GM18909 (cell line): ENCODE results near the gene CASS4.
"Not testable (repeated sequence)": the region's sequence is repeated elsewhere in the genome, so short reads cannot be mapped to it uniquely, and the experiment has no call there.

ENCODE experiments used
- ATAC-seq: cut with Tn5 transposase; IDR thresholded peaks from one replicate; pipeline ENCODE4 v1.9.1; 2021; ENCODE audit warnings: mild to moderate bottlenecking; ENCODE audit not compliant: unreplicated experiment, poor library complexity

Gene CASS4, protein sequence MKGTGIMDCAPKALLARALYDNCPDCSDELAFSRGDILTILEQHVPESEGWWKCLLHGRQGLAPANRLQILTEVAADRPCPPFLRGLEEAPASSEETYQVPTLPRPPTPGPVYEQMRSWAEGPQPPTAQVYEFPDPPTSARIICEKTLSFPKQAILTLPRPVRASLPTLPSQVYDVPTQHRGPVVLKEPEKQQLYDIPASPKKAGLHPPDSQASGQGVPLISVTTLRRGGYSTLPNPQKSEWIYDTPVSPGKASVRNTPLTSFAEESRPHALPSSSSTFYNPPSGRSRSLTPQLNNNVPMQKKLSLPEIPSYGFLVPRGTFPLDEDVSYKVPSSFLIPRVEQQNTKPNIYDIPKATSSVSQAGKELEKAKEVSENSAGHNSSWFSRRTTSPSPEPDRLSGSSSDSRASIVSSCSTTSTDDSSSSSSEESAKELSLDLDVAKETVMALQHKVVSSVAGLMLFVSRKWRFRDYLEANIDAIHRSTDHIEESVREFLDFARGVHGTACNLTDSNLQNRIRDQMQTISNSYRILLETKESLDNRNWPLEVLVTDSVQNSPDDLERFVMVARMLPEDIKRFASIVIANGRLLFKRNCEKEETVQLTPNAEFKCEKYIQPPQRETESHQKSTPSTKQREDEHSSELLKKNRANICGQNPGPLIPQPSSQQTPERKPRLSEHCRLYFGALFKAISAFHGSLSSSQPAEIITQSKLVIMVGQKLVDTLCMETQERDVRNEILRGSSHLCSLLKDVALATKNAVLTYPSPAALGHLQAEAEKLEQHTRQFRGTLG

DNA sequence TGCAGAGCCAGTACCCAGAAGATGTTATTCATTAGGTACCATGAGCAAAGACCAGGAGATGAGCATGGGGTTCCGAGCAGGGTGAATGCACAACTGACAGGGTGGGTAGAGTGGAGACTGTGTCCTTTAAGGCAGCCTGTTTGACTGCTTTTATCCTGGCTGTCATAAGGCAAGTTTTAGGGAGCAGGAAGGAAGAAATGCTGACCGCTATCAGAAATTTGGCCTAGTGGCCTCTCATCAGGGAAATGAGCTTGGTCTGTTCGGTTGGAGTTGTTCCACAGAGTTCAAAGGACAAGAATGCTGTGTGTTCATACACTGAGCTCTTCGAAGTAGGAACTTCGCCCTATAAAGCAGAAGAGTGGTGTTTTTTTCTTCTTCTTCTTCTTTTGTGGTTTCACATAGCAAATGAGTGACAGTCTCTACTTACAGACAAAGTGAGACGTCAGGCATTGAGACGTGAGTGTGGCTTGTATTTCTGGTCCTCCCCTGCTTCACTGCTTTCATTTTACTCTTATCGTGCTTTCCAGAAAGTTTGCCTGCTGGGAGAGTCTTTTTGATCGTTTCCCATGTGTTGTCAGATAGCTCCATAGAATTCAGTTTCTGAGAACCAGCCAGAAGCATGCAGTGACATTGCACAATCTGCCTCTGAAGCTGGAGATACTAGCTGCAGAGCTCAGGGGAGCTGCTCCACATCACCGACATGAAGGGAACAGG lies at the start of gene CASS4:
Gene CASS4 (plus strand): TSS at position 502 of the 714 bp plus-strand sequence. CDS start 199 bp downstream, at position 701.
- ATAC-seq = peak; percentile 68

DNA sequence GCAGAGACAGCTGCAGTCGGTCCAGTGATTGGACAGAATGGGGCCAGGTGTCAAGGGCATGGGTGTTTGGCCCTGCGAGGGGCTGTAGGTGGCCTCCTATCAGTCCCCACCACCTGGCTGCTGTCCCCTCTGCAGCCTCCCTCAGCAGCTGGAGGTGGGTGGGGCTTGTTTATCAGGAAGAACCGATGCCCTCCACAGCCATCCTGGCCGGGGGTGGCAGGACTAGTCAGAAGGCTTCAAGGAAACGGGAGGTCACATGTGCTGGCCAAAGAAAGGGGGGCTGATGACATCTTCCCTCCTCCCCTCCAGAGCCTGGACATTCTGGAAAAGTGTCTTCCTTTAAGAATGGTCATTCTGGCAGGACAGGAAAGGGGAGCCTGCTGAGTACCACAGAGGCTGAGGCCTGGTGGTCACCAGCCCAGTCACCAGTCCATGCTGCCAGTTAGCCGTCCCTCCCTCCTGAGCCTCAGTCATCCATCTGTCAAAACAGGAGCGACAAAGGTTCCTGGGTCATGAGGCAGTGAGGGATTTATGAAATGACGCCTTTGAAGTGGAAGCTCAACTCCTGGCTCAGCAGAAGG lies 49.1 kb upstream of the CASS4 start:
- ATAC-seq = no peak

DNA sequence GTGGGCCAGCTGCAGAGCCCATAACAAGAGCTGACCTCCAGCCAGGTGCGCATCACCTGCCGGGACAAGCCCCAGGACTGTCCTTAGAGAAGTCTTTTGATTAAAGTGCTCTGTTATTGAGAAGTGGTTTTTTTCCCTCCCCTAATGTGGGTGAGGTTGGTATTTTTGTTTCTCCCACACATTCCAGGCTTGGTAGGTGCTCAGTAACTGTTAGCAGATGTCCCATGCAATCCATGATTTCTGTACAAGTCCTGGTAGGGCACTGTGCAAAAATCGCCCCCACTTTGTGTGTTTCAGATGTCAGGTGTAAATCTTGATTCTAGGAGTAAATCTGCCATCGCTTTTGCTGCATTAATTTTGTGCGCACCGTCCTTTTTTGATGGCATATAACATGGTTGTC lies 48.6 kb upstream of the CASS4 start:
- ATAC-seq = no peak

DNA sequence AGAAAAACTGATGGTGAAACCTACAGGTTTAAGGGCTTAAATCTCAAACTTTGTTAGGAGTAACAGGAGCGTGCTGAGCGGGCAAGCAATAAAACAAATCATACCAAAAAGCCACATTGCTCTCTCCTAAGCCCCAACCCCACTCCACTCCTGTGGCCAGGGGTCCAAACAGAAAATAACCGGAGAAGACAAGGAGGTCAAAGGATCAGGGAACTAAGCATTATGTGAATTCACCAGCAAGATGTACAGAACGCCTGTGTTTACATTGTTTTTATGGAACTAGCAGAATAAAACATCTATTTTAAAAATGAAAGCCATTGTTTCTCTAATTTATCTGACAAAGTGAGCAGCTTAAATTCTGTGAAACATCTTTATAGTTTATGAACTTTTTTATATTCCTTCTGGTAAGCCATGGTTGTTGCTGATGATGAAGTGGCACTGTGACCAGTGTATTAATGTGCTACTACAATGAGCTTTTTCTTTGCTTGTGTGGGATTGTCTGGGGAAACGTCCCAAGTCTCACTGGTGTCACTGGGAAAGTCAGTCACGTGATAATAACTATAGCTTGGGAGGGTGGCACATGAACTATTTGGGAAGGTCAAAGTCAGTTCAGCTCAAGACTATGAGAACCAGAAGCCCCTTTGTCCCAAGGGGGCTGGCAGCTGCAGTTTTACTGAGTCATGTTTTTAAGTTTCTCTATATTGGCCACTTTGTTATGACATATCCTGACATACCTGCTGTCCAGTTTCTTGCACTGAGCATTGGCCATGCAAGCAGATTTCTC lies 43.5 kb upstream of the CASS4 start:
- ATAC-seq = no peak

DNA sequence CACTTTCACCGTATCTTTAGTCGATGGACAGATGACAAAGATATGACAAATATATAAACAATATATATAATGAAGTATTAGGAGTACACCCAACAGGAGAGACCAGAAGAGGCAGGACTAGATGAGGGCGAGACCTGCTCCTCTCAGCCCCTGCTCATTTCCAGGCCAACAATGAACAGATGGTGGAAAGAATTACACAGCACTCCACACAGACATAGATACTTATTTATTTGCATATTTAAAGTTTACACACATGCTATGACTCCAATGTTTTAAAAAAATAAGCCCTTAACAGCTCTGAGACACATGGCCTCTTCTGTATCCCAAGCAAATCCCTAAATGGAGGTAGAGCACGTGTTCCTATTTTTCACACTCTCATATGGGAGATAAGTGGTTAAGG lies 42.9 kb upstream of the CASS4 start:
- no peak for ATAC-seq

DNA sequence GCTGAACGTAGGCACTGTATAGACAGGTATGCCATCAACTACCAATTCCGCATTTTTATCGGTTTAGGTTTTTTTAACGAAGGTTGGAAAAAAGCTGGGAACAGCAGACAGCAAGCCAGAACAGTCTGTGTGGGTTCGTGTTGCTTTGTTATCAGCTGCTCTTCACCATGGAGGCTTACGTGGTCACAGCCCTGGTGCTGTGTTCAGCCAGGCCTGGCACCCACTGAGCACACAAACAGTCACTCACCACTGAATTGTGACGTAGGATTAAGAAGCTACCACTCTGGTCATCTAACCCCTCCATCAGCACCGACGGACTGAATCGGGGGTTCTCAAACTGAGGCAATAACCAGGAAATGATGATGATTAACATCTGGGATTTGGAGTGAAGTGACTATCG lies 40.1 kb upstream of the CASS4 start:
- no peak for ATAC-seq

DNA sequence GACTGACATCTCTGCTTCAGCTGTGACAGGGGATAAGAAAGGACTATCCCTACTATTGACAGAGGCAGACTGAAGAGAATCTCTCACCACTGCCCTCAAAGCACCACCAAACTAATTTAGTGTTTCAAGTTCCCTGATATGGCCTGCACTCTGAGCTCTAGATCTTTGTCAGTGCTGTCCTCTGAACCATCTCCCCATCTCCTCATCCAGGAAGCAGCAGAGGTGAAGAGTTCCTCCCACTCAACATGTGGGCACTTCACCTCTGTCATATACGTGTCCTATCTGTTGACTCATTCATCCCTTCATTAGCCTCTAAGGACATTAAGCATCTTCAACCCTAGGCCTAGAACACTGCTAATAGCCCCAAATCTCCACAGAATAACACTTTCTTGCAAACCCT lies 39.2 kb upstream of the CASS4 start:
- ATAC-seq = no peak

DNA sequence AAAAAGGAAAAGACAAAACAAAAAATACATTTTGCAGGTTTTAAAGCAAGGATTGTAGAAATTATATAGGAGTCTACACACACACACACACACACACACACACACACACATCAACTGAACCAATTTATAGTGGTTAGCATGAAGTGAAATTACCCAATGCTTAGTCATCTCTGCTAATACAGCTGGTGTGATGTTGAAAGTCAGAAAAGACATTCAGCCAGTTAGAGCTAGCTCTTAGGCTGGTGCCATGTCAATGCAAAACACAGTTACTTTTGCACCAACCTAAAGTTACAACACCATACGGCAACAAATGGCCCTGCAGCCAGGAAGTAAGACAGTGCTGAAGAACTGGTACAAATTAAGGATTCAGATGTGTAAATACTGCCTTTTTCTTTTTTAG lies 38.1 kb upstream of the CASS4 start:
- ATAC-seq = peak; percentile 68

DNA sequence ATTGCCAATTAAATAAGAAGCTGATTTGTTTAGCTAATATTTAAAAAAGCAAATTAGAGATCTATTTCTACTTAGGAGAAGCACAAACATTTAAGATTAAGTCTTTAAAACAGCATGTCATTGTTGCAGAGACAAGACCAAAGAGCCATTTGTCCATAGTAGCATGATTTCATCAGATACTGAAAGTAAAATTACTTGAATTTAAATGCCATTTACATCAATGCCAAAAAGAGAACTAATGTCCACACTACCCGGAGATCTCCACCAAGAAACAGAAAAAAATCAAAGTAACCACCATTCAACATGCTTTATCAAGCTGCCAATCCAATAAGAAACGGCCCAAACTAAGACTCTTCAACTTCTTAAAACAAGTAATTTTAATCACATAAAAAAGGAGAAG lies 35.7 kb upstream of the CASS4 start:
- no peak for ATAC-seq

DNA sequence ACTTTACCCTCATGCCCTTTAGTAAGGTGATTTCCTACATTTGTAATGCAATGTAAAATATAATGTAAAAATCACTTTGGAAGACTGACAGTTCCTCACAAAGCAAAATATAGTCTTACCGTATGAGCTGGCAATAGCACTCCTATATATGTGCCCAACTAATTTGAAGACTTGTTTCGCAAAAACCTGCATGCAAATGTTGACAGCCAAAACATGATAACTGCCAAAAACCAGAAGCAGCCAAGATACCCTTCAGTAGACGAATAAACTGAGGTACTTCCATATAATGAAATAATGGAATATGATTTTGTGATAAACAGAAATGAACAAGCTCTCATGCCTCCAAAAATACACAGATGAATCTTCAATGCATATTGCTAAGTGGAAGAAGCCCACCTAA lies 33.7 kb upstream of the CASS4 start:
- ATAC-seq = no peak

DNA sequence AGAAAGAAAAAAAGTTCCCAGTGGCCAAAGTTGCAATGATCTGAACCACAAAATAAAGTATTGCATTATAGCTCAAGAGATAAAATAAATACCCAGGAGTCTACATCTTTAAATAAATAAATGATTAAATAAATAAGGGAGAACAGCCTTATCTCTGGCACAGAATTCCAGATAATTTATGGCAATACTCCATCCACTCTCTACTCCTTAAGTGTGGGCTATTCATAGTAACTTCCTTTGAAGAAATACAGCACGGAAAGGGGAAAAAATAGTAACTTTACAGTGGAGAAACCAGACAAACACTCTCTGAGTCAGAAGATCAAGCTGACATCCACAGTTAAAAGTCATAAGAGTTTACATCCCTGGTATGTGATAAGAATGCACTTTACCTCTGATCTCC lies 31.7 kb upstream of the CASS4 start:
- no peak for ATAC-seq

DNA sequence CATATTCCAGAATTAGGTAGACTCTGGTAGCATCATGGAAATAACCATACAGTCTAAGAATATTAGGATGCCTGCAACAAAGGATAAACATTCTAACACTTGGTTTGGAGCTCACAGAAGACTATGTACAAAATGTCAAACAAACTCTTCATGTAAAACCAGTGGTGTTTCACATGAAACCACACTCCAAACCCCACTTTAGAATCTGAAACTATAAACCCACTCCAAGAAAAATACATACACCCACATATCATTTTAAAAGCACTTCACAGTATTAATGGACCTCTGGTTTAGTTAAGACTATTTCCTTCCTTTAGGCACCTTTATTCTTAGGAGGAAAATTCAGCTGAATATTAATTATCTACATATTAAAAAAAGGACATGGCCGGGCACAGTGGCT lies 30.6 kb upstream of the CASS4 start:
- no peak for ATAC-seq

DNA sequence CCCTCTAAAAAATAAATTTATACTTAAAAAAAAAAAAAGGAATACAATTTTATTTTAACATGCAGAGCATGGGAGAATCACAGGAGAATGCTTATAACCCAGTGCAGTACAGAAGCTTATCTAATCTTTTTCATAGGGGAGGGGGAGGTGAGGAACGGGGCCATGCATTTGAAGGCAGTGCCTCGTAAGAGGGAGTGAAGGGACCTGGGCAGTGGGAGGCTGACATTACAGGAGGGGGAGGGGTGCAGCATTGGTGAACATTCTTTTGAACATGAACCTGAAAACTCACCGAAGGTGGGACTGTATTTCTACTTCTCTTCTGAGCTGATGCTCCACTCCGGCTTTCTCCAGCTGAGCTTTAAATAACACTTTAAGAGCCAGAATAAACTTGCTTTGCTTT lies 29.4 kb upstream of the CASS4 start:
- ATAC-seq = no peak

DNA sequence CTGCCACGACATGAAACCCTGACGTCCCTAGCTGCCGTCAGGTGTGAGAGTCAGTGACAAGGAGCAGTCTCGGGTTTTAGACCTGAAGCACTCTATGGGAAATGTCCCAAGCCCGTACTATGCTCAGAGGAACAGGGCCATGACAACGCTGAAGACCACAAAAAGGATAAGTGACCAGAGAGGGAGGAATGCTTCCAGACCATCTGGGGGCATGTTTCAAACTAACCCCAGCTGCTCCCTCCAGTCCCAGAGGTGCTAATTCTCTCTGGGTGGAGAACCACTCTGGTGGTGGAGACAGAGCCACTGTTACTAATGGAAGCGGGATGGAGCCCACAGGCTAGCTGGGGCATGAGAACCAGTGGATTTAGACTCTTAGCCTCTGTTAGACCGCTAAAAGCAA lies 28.7 kb upstream of the CASS4 start:
- ATAC-seq = no peak

DNA sequence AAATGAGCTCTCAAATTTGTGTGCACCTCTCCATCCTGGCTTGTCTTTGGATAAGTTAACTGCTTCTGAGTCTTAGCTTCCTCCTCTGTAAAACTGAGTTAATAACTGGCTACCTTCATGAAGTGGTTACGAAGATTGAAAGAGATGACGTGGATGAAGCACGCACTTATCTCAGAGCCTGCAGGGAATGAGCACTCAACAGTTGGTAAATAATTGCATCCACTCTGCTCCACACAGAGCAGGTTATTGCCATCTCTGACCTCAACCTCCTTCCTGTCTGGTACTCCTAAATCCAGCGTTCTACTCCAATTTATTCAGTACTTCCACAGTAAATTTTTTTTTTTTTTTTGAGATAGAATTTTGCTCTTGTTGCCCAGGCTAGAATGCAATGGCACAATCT lies 26.9 kb upstream of the CASS4 start:
- ATAC-seq = no peak

DNA sequence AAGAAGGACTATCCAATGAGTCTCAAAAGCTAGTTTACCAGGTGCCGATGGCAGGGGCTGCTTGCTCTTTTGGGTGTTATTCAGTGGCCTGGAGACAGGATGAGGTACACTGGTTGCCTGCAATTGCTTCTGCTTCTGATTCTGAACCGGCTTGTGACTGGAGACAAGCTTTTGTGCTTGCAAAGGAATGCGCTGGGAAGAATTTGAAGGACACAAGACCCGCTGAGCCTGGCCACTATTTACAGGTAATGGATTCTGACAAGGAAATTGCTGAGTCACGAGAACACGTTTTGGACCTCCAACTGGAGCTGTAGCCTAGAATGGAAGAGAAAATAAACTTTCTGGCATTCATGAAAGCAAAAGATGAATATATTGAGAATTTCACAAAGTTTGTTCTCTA lies 25.8 kb upstream of the CASS4 start:
- ATAC-seq = no peak

DNA sequence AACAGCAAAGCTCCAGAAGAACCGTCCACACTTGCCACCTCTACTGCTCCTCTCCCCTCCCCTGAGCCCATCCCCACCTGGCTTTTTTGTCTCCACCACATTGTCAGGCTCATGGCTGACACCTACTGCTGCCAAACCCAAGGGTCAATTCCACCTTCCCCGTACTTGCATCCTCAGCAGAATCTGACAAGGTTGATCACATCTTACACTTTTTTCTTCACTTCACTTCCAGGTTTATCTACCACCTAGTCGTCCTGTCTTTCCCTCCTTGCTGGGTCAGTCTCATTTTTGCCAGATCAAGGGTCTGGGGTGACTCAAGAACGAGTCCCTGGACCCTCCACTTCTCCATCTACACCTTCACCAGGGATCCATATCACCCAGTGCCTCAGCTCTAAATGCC lies 23.2 kb upstream of the CASS4 start:
- ATAC-seq = no peak

DNA sequence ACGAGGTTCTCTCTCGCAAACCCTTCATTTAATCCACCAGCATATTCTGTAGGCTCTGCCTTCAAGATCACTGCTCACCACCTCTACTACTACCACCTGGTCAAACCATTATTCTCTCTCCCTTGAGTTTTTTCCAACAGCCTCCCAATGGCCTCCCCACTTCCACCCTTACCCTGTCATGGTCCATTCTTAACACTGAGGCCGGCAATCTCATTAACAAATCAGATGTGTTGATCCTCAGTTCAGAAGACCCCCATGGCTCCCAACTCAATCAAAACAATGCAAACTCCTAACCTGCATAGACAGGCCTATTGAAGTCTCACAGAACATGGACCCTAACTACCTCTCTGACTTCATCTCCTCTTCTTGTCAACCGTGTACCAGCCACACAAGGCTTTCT lies 22.3 kb upstream of the CASS4 start:
- no peak for ATAC-seq

DNA sequence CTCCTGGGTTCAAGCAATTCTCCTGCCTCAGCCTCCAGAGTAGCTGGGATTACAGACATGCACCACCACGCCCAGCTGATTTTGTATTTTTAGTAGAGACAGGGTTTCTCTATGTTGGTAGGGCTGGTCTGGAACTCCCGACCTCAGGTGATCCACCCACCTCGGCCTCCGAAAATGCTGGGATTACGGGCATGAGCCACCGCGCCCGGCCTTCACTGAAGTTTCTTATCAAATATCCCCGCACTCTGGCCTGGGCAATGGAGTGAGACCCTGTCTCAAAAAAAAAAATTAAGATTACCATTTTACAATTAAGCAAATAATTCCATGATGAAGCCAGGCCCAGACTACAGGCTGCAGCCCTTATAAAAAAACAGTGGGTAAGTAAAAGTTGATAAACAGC lies 21.7 kb upstream of the CASS4 start:
- not testable (repeated sequence) for ATAC-seq

DNA sequence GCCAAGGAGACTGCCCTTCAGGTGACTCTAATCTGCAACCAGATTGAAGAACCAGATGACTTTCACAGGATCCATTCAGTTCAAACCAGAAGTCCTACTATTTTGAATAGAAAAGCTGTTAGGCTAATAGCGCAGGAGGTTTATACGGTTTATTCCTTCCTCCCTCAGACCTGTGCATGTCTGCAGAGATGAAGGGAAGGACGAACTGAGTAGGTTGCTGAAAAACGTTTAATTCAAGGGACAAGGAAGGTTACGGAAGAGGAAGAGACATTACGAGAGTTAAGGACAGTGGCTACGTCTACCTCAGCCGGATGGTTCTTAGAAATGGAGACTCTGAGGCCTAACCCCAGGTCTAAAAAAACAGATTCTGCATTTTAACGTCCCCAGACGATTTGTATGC lies 21.0 kb upstream of the CASS4 start:
- ATAC-seq = no peak
